HG02840 (cell line): ENCODE data around the gene KCNF1.

Source experiments
- ATAC-seq: cut with Tn5 transposase; IDR thresholded peaks from one replicate; pipeline ENCODE4 v1.9.1; 2021; ENCODE audit warnings: mild to moderate bottlenecking, moderate library complexity, moderate number of reproducible peaks; ENCODE audit not compliant: unreplicated experiment, low FRiP score

KCNF1 gene

GRCh38 chr2:10918661-10919409 is 7.1 kb downstream of the KCNF1 start:
- no peak for ATAC-seq

- ATAC-seq: no peak
Observed at GRCh38 chr2:10919410-10919770, 7.7 kb downstream of the KCNF1 start.

DNA sequence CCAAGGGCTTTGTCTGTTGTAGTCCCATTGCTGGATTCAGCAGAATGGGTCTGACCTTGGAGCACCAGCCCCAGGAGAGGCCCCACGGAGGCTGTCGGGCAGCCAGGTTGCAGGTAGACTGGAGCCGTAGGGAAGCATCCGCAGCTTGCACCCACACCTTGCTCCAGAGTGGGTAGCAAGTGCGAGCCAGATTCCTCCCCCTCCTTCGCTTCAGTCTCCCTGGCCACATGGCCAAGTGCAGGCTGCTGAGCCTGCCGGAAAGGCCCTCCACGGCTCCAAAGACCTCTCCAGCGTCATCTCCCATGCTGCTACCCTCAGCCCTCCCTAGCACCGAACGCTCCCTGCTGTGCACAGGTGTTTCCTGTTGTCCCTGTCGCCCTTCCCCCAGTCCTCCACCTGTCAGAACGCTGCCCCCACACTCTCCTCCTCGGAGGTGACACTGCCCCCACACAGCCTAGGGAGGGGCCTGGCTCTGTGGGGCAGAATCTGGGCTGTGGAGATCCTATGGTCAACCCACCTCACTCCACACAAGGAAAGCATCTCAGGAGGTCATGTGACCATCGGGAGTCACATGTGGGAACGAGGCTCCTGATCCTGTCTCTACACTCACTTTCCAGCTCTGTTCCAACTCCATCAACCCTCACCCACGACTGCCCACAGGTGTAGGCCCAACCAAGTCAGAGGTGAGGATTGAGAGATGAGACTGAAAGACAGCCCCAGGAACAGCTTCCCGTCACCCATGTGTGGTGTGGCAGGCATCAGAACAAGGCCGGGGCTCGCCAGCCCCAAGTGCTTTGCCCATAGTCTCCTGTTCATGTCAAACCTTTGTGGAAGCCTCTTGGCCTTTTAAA is 8.3 kb downstream of the KCNF1 start:
- no peak for ATAC-seq

- ATAC-seq: no peak
Observed at GRCh38 chr2:10920764-10921388, 9.1 kb downstream of the KCNF1 start.

DNA sequence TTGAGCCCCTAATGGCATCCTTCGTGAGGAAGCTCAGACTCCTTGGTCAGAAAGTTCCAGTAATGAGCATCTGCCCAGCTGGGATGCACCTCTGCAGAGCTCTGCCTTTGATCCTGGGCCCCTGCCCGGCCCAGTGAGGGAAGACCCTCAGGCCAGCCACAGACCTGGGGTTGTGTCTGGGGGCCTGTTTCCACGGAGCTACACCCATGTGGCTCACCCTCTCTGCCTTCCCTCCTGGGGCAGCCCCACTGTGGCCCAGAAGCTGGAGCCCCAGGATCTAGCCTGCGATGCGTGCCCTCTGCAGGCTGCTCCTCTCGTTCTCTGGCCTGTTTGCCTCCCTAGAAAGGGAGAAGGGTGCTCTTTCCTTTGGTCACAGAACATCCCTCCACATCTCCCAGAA is 9.8 kb downstream of the KCNF1 start:
- ATAC-seq: no peak

DNA sequence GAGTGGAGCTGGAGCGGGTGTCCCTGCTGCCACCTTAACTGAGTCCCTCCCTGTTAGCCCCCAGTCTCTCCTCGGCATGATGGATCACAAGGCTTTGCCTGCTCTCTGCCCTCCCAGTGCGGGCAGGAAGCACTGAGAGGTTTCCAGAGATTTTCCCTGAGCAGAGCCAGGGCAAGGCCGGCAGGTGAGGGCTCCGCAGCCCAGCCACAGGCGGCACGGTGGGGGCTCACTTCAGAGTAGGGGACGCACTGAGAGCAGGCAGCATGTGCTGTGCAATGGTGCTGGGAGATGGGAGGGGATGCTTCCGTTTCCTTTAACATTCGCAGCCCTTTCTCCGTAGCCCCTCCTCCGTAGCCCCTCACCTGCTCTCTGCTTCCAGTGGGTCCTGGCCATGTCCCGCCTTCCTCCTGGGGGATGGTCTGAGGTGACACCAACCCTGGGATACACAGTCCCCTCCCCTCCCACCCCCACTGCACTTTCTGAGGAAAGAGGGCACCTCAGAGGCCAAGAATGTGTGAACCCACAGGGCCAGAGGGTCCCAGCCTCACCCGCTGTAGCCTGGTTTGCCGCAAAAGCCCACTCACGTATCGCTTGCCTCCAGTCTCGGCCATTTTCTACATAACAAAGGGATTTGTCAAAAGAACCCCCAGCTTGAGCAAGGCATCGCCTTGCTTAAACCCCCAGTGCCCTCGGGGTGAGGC is 10.7 kb downstream of the KCNF1 start:
- no peak for ATAC-seq

GRCh38 chr2:10923008-10923375 is 11.3 kb downstream of the KCNF1 start:
- no peak for ATAC-seq

- ATAC-seq: no peak
Observed at GRCh38 chr2:10923965-10924364, 12.2 kb downstream of the KCNF1 start.

DNA sequence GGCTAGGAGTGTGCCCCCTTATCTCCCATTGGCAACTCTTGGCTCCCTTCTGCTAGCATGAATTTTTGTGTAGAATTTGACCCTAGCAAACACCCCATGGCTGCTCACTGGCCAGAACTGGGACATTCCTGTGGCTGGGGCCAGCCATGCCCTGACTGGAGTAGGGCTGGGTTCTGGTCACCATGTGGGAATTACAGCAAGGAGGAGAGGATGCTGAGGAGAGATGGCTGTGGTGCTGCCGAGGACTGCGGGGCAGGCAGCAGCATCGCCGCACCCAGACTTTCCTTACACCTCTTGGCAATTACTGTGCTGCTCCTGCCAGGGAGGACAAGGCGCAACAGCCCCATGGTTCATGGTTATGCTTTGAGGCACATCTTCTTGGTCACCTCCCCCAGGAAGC is 12.7 kb downstream of the KCNF1 start:
- no peak for ATAC-seq

DNA sequence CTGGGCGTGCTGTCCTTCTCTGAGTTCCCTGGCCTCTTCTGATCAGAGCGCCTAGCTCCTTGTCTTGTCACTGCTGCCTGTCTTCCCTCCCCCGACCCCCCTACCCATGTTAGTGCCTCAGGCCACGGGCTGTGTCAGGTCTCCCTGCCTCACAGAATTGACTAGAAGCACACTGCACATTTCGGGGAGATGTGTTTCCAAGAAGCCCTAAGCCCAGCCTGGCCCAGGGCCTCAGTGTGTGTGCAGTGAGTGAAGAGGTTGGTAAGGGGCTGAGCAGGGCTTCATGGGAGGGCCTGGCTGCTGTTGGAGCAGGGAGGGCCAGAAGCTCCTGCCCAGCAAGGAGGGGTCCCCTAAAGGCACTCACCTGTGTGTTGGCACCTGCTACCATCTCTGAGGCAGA is 13.1 kb downstream of the KCNF1 start:
- ATAC-seq: no peak

DNA sequence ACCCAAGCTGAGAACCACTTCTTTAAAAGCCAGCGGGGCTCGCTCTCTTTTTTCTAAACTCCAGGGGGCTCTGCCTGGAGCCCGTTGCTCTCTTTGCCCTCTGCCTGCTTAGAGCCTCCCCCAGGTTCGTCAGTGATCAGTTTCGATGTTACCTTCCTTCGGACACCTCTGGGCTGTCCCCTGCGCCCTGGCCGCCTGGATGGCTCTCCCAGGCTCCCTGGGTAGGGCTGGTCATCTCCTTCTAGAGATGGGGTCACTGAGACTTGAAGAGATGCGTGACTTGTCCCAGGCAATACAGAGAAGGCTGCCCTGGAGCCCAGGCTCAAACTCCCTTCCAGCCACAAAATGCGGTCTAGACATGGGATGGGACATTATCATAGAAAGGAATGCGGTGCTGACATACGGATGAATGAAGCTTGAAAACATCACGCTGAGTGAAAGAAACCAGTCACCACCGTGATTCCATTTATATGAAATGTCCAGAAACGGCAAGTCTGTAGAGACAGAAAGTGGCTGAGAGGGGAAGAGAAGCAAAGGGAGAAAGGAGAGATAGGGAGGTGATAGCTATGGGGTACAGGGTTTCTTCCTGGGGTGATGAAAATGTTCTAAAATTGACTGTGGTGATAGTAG is 14.6 kb downstream of the KCNF1 start:
- ATAC-seq: no peak

DNA sequence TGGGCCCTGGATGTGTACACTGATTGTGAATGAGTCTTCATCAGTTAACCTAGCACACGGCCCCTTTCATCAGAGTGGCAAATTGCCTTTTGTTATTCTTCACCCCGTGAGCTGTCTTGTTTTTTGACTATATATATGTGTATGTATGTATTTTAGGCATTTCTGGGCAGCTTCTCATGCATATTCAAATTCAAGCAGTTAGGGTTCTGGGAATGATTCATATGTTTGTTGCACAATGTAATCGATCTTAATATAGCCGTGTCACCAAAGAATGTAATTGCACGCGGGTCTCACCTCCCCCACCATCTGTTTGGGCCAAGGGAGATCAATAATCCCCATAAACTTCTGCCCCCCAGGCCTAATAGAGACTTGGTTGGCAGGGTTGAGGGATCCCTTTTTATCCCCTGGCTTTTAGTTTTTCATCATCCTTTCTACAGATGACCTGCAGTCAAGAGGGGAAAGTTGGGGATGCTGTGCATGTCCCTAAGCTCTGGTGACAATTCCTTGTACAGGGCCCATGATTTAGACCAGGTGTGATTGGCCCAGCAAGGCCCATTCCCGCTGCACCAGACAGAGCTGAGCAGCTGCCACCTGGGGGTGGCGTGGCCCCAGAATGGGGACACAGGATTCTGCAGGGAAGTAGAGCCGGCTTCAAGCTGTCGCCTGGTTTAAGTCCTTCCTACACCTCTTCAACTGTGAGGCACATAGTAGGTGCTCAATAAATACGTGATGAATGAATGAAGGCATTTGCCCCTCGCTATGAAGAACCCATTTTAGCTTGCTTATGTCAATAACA is 19.2 kb downstream of the KCNF1 start:
- ATAC-seq: no peak

GRCh38 chr2:10931710-10932255 is 20.0 kb downstream of the KCNF1 start:
- no peak for ATAC-seq

GRCh38 chr2:10932345-10933151 is 20.8 kb downstream of the KCNF1 start:
- no peak for ATAC-seq

DNA sequence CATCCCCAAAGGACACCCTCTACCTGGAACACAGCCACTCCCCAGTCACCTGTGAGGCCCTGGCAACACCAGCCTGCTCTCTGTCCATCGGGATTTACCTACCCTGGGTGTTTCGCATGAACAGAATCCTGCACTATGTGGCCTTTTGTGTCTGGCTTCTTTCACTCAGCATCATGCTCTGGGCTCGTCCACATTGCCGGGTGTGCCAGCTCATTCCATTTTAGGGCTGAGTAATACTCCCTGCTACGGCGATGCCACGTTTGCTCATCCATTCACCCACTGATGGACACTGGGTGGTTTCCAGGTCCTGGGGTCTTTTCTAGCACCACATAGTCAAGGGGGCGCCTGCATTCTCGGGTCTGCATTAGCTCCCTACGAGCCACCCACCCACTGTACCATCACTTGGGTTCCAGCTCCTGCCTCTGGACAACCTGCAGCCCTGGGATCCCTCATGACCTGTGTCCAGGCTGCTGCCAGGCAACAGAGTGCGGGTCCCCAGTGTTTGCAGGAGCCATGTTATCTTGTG is 22.0 kb downstream of the KCNF1 start:
- no peak for ATAC-seq

- no peak for ATAC-seq
Observed at GRCh38 chr2:10934308-10934978, 22.7 kb downstream of the KCNF1 start.

- ATAC-seq: no peak
Observed at GRCh38 chr2:10934979-10935350, 23.2 kb downstream of the KCNF1 start.

- no peak for ATAC-seq
Observed at GRCh38 chr2:10935366-10935918, 23.7 kb downstream of the KCNF1 start.
